GM12878 (cell line): Measurements from ENCODE around the gene FSIP1. TPM values are rescaled to one million over a fixed set of nuclear protein-coding genes. Genes with fewer than 3 reads are reported as not detected.

Source experiments
- ATAC-seq: fragments of 200-7000 bp; cut with Tn5 transposase; 3 replicates; pipeline ENCODE4 v1.9.1; 2020; ENCODE audit warnings: mild to moderate bottlenecking, moderate library complexity
- BruUV-seq: library from RNA; stranded (reverse); fragments of 400-500 nt; replicated peaks from 2 replicates; lab custom pipeline; 2021; lab: Mats Ljungman, UMichigan
- CTCF ChIA-PET: fragments of 300-600 bp; sonication (Branson Sonifier 250); formaldehyde crosslinking; extraction: SDS; loops from one replicate; lab custom pipeline; 2021; ENCODE audit warnings: inconsistent platforms; lab: Yijun Ruan, JAX
- POLR2A ChIA-PET: fragments of 350-600 bp; formaldehyde crosslinking; extraction: SDS; loops from one replicate; lab custom pipeline; 2021; ENCODE audit warnings: inconsistent platforms; lab: Charles Lee
- RAD21 ChIA-PET: fragments of 300-600 bp; sonication (Branson Sonifier 250); formaldehyde crosslinking; loops from one replicate; lab custom pipeline; 2023; ENCODE audit warnings: antibody characterized with exemption; ENCODE audit not compliant: unreplicated experiment; lab: Charles Lee
- SMC1A ChIA-PET: fragments of 300-600 bp; sonication (Branson Sonifier 250); formaldehyde crosslinking; loops from one replicate; lab custom pipeline; 2023; ENCODE audit not compliant: unreplicated experiment, uncharacterized antibody; lab: Charles Lee
- DNase-seq: peaks from one replicate; pipeline ENCODE4 v3.0.0-alpha.2; 2011; ENCODE audit warnings: low read depth, low spot score
- FAIRE-seq: peaks from 3 replicates; lab custom pipeline; 2011; peaks lifted over from hg19 to GRCh38; lab: Jason Lieb, UNC
- H2AFZ ChIP-seq: 2 replicates; pipeline ENCODE4 v1.6.0; 2011; ENCODE audit warnings: low read depth, low read length, control low read depth; ENCODE audit not compliant: control insufficient read depth
- H3K27ac ChIP-seq: 2 replicates; pipeline ENCODE4 v1.5.1; 2011; ENCODE audit warnings: control low read depth; ENCODE audit not compliant: control insufficient read depth, insufficient read depth
- H3K27me3 ChIP-seq, 2 experiments: replicated peaks in 1 of 2; 2 replicates each; pipeline versions ENCODE4 v1.6.0 to v1.6.1; 2011; ENCODE audit warnings: low read length in 1 of 2; ENCODE audit not compliant: control insufficient read depth in 2 of 2, insufficient read depth in 2 of 2
- H3K36me3 ChIP-seq, 2 experiments: 2 replicates each; pipeline ENCODE4 v1.5.1; 2011; ENCODE audit warnings: low read length in 1 of 2; ENCODE audit not compliant: control insufficient read depth in 2 of 2, insufficient read depth in 2 of 2
- H3K4me1 ChIP-seq: 2 replicates; pipeline ENCODE4 v1.6.1; 2011; ENCODE audit warnings: mild to moderate bottlenecking, low read length, moderate library complexity, mixed read lengths; ENCODE audit not compliant: control insufficient read depth, insufficient read depth
- H3K4me2 ChIP-seq: 2 replicates; pipeline ENCODE4 v1.6.0; 2011; ENCODE audit warnings: control low read depth; ENCODE audit not compliant: control insufficient read depth, insufficient read depth
- H3K4me3 ChIP-seq: fragments of 200-600 bp; sonication (generic); 2 replicates; pipeline ENCODE4 v1.5.1; 2016
- H3K79me2 ChIP-seq: 2 replicates; pipeline ENCODE4 v1.6.0; 2011; ENCODE audit warnings: low read length; ENCODE audit not compliant: control insufficient read depth, insufficient read depth
- H3K9ac ChIP-seq: 2 replicates; pipeline ENCODE4 v1.8.0; 2011; ENCODE audit warnings: low read length, control low read depth, mixed read lengths; ENCODE audit not compliant: control insufficient read depth, insufficient read depth
- H3K9me3 ChIP-seq: replicated peaks from 3 replicates; pipeline ENCODE4 v1.5.1; 2011; ENCODE audit warnings: mild to moderate bottlenecking, low read length; ENCODE audit not compliant: control insufficient read depth, insufficient read depth
- H4K20me1 ChIP-seq: 2 replicates; pipeline ENCODE4 v1.6.0; 2011; ENCODE audit not compliant: control insufficient read depth, insufficient read depth
- CBX3 ChIP-seq: fragments of 200-600 bp; sonication (generic); IDR thresholded peaks from 2 replicates; pipeline ENCODE4 v1.6.1; 2016; ENCODE audit warnings: low read depth, borderline replicate concordance
- FOXK2 ChIP-seq: fragments of 450-650 bp; IDR thresholded peaks from 2 replicates; pipeline ENCODE4 v1.6.1; 2017; ENCODE audit warnings: mild to moderate bottlenecking, moderate library complexity
- HDGF ChIP-seq: fragments of 450-650 bp; IDR thresholded peaks from 2 replicates; pipeline ENCODE4 v1.6.1; 2016; ENCODE audit warnings: antibody characterized with exemption
- MYB ChIP-seq: fragments of 150-350 bp; IDR thresholded peaks from 2 replicates; pipeline ENCODE4 v1.6.1; 2014; ENCODE audit warnings: mild to moderate bottlenecking, low read depth, low read length, borderline replicate concordance
- NFIC ChIP-seq: IDR thresholded peaks from 2 replicates; pipeline ENCODE4 v1.6.1; 2012; ENCODE audit warnings: low read depth, mild to moderate bottlenecking, inconsistent platforms, low read length, moderate library complexity
- NFYB ChIP-seq: IDR thresholded peaks from 2 replicates; pipeline ENCODE4 v1.6.1; 2011; ENCODE audit warnings: low read depth, mild to moderate bottlenecking, low read length, improper control_type of control experiment, moderate library complexity; ENCODE audit not compliant: insufficient read depth
- POU2F2 ChIP-seq: IDR thresholded peaks from 3 replicates; pipeline ENCODE4 v1.6.1; 2011; ENCODE audit warnings: low read depth, mild to moderate bottlenecking, low read length, borderline replicate concordance
- RAD51 ChIP-seq: fragments of 450-650 bp; IDR thresholded peaks from 2 replicates; pipeline ENCODE4 v1.6.1; 2016; ENCODE audit warnings: moderate library complexity, mild to moderate bottlenecking, inconsistent platforms
- RCOR1 ChIP-seq: conservative IDR thresholded peaks from 2 replicates; pipeline ENCODE4 v1.6.1; 2012; ENCODE audit warnings: low read depth, low read length, improper control_type of control experiment
- SMAD5 ChIP-seq: IDR thresholded peaks from 2 replicates; pipeline ENCODE4 v1.6.1; 2016; ENCODE audit warnings: antibody characterized with exemption, low read depth
- SPI1 ChIP-seq: IDR thresholded peaks from 2 replicates; pipeline ENCODE4 v1.6.1; 2011; ENCODE audit warnings: low read depth, mild to moderate bottlenecking, low read length, moderate library complexity, borderline replicate concordance; ENCODE audit not compliant: insufficient read depth
- TCF12 ChIP-seq: IDR thresholded peaks from 2 replicates; pipeline ENCODE4 v1.6.1; 2011; ENCODE audit warnings: low read depth, mild to moderate bottlenecking, low read length
- ZNF274 ChIP-seq: IDR thresholded peaks from one replicate; pipeline ENCODE4 v1.8.0; 2011; ENCODE audit not compliant: insufficient read length, insufficient read depth
- WGBS: methylation state at CpG from one replicate; pipeline ENCODE4 v1.1.6; 2016; ENCODE audit warnings: low lambda C conversion rate; ENCODE audit not compliant: insufficient replicate concordance, insufficient coverage; ENCODE audit errors: missing lambda C conversion rate; 5-methylcytosine and 5-hydroxymethylcytosine counted together
- in situ Hi-C: fragments of 300-500 bp; cut with MboI; formaldehyde crosslinking; loops from 9 replicates; pipeline ENCODE4 v1.14.3; 2018; ENCODE audit warnings: mixed read lengths
- intact Hi-C: fragments of 100-400 bp; cut with micrococcal nuclease; formaldehyde crosslinking; loops from one replicate; pipeline ENCODE4 v1.14.2; 2022; ENCODE audit not compliant: unreplicated experiment
- polyA plus RNA-seq, 11 experiments: library from polyadenylated mRNA; depleted of rRNA in 4 of 11; unstranded in 6 of 11; stranded (reverse) in 5 of 11; fragments of >200 nt; fragmentation: Nextera tagmentation in 4 of 11; fragmentation: Illumina TruSeq in 1 of 11; extraction: Ambion mirVana in 4 of 11; extraction: Trizol in 1 of 11; gene quantifications; 1 replicate in 1 of 11; 2 replicates in 10 of 11; pipeline versions ENCODE4 v1.2.1 to v1.2.3, GENCODE V29; 2011 to 2016; ENCODE audit warnings: inconsistent platforms in 2 of 11, missing spikeins in 2 of 11, low read depth in 1 of 11
- total RNA-seq, 4 experiments: library from RNA; depleted of rRNA in 3 of 4; stranded (reverse); fragments of >200 nt in 3 of 4; fragmentation: Illumina TruSeq in 1 of 4; extraction: Trizol in 1 of 4; gene quantifications; 2 replicates each; pipeline versions ENCODE4 v1.2.1 to v1.2.3, GENCODE V29; 2013 to 2021
- TF ChIP-seq, protein P1 (sequence below): fragments of 450-650 bp; IDR thresholded peaks from 2 replicates; pipeline ENCODE4 v1.6.1; 2017; ENCODE audit warnings: low read depth, mild to moderate bottlenecking, moderate library complexity
- TF ChIP-seq, protein P2 (sequence below): fragments of 450-650 bp; formaldehyde crosslinking; IDR thresholded peaks from 2 replicates; pipeline ENCODE4 v1.5.0; 2022; ENCODE audit warnings: mild to moderate bottlenecking, missing genetic modification characterization
- TF ChIP-seq, protein P3 (sequence below): fragments of 450-650 bp; conservative IDR thresholded peaks from 2 replicates; pipeline ENCODE4 v1.6.1; 2017; ENCODE audit warnings: mild to moderate bottlenecking, moderate library complexity
- TF ChIP-seq, protein P4 (sequence below): fragments of 450-650 bp; IDR thresholded peaks from 2 replicates; pipeline ENCODE4 v1.6.1; 2014; ENCODE audit warnings: mild to moderate bottlenecking

Gene FSIP1
- total and polyA plus RNA-seq, 10 of the 15 experiments (the other 5 are each of a cell fraction or from before 2014, with no cell fraction given) = 0.15 to 0.67 (median 0.35) TPM

DNA sequence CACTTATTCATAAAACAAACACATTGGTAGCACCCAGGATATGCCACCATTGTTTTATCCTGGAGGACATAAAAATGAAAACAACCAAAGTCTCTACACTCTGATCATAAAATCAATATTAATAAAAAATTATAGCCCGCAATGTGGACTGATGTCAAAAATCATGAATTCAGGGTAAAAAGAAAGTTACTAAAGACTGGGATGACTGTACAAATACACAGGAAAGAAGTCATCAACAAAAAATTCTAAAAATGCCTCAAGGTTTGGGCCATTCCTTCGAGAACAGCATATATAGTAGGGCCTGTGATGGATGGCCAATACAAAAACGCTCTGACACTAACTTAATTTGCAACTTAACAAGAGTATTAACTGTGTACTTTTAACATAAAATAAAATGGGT is 125.0 kb downstream of the FSIP1 start (continued):
- TF ChIP-seq, protein P1, sequence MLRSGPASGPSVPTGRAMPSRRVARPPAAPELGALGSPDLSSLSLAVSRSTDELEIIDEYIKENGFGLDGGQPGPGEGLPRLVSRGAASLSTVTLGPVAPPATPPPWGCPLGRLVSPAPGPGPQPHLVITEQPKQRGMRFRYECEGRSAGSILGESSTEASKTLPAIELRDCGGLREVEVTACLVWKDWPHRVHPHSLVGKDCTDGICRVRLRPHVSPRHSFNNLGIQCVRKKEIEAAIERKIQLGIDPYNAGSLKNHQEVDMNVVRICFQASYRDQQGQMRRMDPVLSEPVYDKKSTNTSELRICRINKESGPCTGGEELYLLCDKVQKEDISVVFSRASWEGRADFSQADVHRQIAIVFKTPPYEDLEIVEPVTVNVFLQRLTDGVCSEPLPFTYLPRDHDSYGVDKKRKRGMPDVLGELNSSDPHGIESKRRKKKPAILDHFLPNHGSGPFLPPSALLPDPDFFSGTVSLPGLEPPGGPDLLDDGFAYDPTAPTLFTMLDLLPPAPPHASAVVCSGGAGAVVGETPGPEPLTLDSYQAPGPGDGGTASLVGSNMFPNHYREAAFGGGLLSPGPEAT = no peak
- TF ChIP-seq, protein P2, sequence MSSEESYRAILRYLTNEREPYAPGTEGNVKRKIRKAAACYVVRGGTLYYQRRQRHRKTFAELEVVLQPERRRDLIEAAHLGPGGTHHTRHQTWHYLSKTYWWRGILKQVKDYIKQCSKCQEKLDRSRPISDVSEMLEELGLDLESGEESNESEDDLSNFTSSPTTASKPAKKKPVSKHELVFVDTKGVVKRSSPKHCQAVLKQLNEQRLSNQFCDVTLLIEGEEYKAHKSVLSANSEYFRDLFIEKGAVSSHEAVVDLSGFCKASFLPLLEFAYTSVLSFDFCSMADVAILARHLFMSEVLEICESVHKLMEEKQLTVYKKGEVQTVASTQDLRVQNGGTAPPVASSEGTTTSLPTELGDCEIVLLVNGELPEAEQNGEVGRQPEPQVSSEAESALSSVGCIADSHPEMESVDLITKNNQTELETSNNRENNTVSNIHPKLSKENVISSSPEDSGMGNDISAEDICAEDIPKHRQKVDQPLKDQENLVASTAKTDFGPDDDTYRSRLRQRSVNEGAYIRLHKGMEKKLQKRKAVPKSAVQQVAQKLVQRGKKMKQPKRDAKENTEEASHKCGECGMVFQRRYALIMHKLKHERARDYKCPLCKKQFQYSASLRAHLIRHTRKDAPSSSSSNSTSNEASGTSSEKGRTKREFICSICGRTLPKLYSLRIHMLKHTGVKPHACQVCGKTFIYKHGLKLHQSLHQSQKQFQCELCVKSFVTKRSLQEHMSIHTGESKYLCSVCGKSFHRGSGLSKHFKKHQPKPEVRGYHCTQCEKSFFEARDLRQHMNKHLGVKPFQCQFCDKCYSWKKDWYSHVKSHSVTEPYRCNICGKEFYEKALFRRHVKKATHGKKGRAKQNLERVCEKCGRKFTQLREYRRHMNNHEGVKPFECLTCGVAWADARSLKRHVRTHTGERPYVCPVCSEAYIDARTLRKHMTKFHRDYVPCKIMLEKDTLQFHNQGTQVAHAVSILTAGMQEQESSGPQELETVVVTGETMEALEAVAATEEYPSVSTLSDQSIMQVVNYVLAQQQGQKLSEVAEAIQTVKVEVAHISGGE (CRISPR knock-in tag) = no peak
- TF ChIP-seq ZNF274 (no peak), SPI1 (no peak), SMAD5 (no peak), NFYB (no peak)

DNA sequence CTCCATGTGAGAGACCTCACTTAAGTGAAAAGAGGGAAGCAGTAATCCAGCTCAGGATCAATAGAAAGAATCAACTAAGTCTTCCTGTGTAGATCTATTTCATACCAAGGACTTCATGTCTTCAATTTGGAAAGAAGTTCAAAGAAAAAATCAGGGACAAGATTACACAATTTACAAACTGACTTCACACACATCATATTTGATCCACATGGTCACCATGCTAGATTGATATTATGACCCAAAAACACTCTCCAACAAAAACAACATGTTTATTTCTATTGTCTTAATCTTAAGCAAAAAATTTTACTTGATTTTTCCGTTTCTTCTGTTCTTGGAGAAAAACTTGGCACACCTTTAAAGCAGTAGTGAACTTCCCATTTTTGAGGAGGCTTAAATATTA is 125.5 kb downstream of the FSIP1 start:
- RAD21 ChIA-PET = no interaction called here
- BruUV-seq = no TSS peak
- H4K20me1 ChIP-seq = no peaks in the 10 kb centered on the region
- POLR2A ChIA-PET = no interaction called here
- FAIRE-seq (no peak), DNase-seq (no peak), ATAC-seq (no peak)
- in situ Hi-C loops = no loop called here
- H3K36me3 ChIP-seq = no peaks in the 10 kb centered on the region
- CTCF ChIA-PET = no interaction called here
- H3K4me1 ChIP-seq = no peaks in the 10 kb centered on the region
- WGBS = 5% methylated on average over 1 of the region's 1 CpG
- H3K27ac ChIP-seq = no peak overlapping the region
- no peaks in the 10 kb centered on the region; a peak in 1 of 4 replicates for H3K27me3 ChIP-seq
- H3K9ac ChIP-seq = no peak overlapping the region
- SMC1A ChIA-PET = no interaction called here
- no peak overlapping the region for H2AFZ ChIP-seq
- no peaks in the 10 kb centered on the region for H3K79me2 ChIP-seq
- intact Hi-C loops = no loop called here
- H3K4me3 ChIP-seq = no peak overlapping the region
- no peak overlapping the region for H3K4me2 ChIP-seq
- H3K9me3 ChIP-seq = no peaks in the 10 kb centered on the region
- TF ChIP-seq, protein P3, sequence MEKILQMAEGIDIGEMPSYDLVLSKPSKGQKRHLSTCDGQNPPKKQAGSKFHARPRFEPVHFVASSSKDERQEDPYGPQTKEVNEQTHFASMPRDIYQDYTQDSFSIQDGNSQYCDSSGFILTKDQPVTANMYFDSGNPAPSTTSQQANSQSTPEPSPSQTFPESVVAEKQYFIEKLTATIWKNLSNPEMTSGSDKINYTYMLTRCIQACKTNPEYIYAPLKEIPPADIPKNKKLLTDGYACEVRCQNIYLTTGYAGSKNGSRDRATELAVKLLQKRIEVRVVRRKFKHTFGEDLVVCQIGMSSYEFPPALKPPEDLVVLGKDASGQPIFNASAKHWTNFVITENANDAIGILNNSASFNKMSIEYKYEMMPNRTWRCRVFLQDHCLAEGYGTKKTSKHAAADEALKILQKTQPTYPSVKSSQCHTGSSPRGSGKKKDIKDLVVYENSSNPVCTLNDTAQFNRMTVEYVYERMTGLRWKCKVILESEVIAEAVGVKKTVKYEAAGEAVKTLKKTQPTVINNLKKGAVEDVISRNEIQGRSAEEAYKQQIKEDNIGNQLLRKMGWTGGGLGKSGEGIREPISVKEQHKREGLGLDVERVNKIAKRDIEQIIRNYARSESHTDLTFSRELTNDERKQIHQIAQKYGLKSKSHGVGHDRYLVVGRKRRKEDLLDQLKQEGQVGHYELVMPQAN = no peak
- TF ChIP-seq HDGF (no peak), MYB (no peak), CBX3 (no peak), NFIC (no peak), RAD51 (no peak), POU2F2 (no peak), RCOR1 (no peak), FOXK2 (no peak), TCF12 (no peak)
- TF ChIP-seq, protein P4, sequence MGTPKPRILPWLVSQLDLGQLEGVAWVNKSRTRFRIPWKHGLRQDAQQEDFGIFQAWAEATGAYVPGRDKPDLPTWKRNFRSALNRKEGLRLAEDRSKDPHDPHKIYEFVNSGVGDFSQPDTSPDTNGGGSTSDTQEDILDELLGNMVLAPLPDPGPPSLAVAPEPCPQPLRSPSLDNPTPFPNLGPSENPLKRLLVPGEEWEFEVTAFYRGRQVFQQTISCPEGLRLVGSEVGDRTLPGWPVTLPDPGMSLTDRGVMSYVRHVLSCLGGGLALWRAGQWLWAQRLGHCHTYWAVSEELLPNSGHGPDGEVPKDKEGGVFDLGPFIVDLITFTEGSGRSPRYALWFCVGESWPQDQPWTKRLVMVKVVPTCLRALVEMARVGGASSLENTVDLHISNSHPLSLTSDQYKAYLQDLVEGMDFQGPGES = no peak
